Measurements from ENCODE around the gene MTMR10. TPM values are rescaled to one million over a fixed set of nuclear protein-coding genes. Genes with fewer than 3 reads are reported as not detected.

MTMR10 gene
- total RNA-seq, 2 donors from 2014 or later: 12.4 to 16.2 TPM

GRCh38 chr15:30984118-30984517 lies 7.3 kb downstream of the MTMR10 start:
- DNase-seq: no peak
- Mint-ChIP-seq H3K4me3 (no peak overlapping the region), H3K4me1 (no peaks in the 10 kb centered on the region), H3K27ac (no peak overlapping the region), H3K27me3 (ENCODE audit: insufficient read depth) (no peaks in the 10 kb centered on the region), H3K36me3 (ENCODE audit: low read depth) (peaks cover 30% of the 10 kb centered on the region), H3K9me3 (no peaks in the 10 kb centered on the region)
- Histone ChIP-seq H3K4me3 (ENCODE audit: low read length) (no peak overlapping the region), H3K27ac (ENCODE audit: low read depth, low read length) (no peak overlapping the region), H3K9ac (ENCODE audit: extremely low read depth, low read length, poor library complexity, severe bottlenecking) (no peak overlapping the region), H3K9me3 (ENCODE audit: control insufficient read depth, low read length) (no peaks in the 10 kb centered on the region), H3K36me3 (ENCODE audit: control insufficient read depth, insufficient read depth, low read length) (peaks cover 15% of the 10 kb centered on the region), H3K27me3 (ENCODE audit: control insufficient read depth, insufficient read depth, low read length, poor library complexity, severe bottlenecking) (no peaks in the 10 kb centered on the region), H3K4me1 (ENCODE audit: control insufficient read depth, insufficient read depth, low read length) (no peaks in the 10 kb centered on the region)
- WGBS, 2 experiments (ENCODE audit: insufficient coverage in 1 of 2, insufficient read length in 1 of 2): 95 to 100% methylated on average over 2 to 3 of the region's 3 CpGs
- TF ChIP-seq, protein P1, sequence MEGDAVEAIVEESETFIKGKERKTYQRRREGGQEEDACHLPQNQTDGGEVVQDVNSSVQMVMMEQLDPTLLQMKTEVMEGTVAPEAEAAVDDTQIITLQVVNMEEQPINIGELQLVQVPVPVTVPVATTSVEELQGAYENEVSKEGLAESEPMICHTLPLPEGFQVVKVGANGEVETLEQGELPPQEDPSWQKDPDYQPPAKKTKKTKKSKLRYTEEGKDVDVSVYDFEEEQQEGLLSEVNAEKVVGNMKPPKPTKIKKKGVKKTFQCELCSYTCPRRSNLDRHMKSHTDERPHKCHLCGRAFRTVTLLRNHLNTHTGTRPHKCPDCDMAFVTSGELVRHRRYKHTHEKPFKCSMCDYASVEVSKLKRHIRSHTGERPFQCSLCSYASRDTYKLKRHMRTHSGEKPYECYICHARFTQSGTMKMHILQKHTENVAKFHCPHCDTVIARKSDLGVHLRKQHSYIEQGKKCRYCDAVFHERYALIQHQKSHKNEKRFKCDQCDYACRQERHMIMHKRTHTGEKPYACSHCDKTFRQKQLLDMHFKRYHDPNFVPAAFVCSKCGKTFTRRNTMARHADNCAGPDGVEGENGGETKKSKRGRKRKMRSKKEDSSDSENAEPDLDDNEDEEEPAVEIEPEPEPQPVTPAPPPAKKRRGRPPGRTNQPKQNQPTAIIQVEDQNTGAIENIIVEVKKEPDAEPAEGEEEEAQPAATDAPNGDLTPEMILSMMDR (conservative IDR thresholded peaks at IDR 0.05): no peak

DNA sequence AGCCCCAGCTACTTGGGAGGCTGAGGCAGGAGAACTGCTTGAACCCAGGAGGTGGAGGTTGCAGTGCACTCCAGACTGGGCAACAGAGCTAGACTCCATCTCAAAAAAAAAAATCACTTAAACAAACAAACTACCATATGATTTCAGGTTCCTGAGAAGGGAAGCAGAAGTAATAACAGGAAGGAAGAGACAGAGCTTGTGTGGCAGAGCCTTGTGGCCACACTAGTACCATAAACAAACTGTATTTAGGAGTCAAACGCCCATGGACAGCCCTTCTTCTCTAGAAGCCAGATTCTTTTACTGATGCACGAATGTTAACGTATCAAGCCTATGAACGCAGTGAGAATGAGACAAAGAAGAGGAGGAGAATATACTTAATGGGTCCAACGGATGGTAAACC lies 12.0 kb downstream of the MTMR10 start:
- H3K9me3 ChIP-seq (ENCODE audit: control insufficient read depth, low read length): no peaks in the 10 kb centered on the region
- DNase-seq: no peak
- no peak overlapping the region for H3K9ac ChIP-seq (ENCODE audit: extremely low read depth, low read length, poor library complexity, severe bottlenecking)
- Mint-ChIP-seq H3K36me3 (ENCODE audit: low read depth) (peaks cover 22% of the 10 kb centered on the region), H3K4me1 (no peaks in the 10 kb centered on the region), H3K27me3 (ENCODE audit: insufficient read depth) (no peaks in the 10 kb centered on the region), H3K9me3 (no peaks in the 10 kb centered on the region), H3K4me3 (no peak overlapping the region), H3K27ac (no peak overlapping the region)
- TF ChIP-seq, protein P1 (conservative IDR thresholded peaks at IDR 0.05): no peak
- H3K27me3 ChIP-seq (ENCODE audit: control insufficient read depth, insufficient read depth, low read length, poor library complexity, severe bottlenecking): no peaks in the 10 kb centered on the region
- H3K36me3 ChIP-seq (ENCODE audit: control insufficient read depth, insufficient read depth, low read length): peaks cover 17% of the 10 kb centered on the region
- WGBS, 2 experiments (ENCODE audit: insufficient coverage in 1 of 2, insufficient read length in 1 of 2): 94 to 100% methylated on average over 4 to 5 of the region's 5 CpGs
- H3K4me3 ChIP-seq (ENCODE audit: low read length): no peak overlapping the region
- H3K27ac ChIP-seq (ENCODE audit: low read depth, low read length): no peak overlapping the region
- no peaks in the 10 kb centered on the region for H3K4me1 ChIP-seq (ENCODE audit: control insufficient read depth, insufficient read depth, low read length)

GRCh38 chr15:30978328-30978727 lies 13.1 kb downstream of the MTMR10 start:
- Mint-ChIP-seq H3K36me3 (ENCODE audit: low read depth) (peaks cover 24% of the 10 kb centered on the region), H3K4me3 (no peak overlapping the region), H3K4me1 (no peaks in the 10 kb centered on the region), H3K27ac (no peak overlapping the region), H3K9me3 (no peaks in the 10 kb centered on the region), H3K27me3 (ENCODE audit: insufficient read depth) (no peaks in the 10 kb centered on the region)
- Histone ChIP-seq H3K27ac (ENCODE audit: low read depth, low read length) (no peak overlapping the region), H3K36me3 (ENCODE audit: control insufficient read depth, insufficient read depth, low read length) (peaks cover 17% of the 10 kb centered on the region), H3K4me1 (ENCODE audit: control insufficient read depth, insufficient read depth, low read length) (no peaks in the 10 kb centered on the region), H3K4me3 (ENCODE audit: low read length) (no peak overlapping the region), H3K27me3 (ENCODE audit: control insufficient read depth, insufficient read depth, low read length, poor library complexity, severe bottlenecking) (no peaks in the 10 kb centered on the region), H3K9ac (ENCODE audit: extremely low read depth, low read length, poor library complexity, severe bottlenecking) (no peak overlapping the region), H3K9me3 (ENCODE audit: control insufficient read depth, low read length) (no peaks in the 10 kb centered on the region)
- TF ChIP-seq, protein P1 (conservative IDR thresholded peaks at IDR 0.05): no peak
- no peak for DNase-seq
